HFF-Myc (cell line): Measurements from ENCODE around the gene PTPRN2.

Experiments
- DNase-seq: peaks from one replicate; pipeline ENCODE4 v3.0.0-alpha.2; 2011; ENCODE audit warnings: low read depth; ENCODE audit errors: extremely low read depth
- H3K4me3 ChIP-seq: replicated peaks from 2 replicates; pipeline ENCODE4 v1.5.1; 2011; ENCODE audit warnings: low read depth, mild to moderate bottlenecking, control low read depth, low read length
- CTCF ChIP-seq: IDR thresholded peaks from 2 replicates; pipeline ENCODE4 v1.5.1; 2012; ENCODE audit warnings: mild to moderate bottlenecking, low read depth, low read length, control low read depth; ENCODE audit errors: missing control alignments

PTPRN2 gene

DNA sequence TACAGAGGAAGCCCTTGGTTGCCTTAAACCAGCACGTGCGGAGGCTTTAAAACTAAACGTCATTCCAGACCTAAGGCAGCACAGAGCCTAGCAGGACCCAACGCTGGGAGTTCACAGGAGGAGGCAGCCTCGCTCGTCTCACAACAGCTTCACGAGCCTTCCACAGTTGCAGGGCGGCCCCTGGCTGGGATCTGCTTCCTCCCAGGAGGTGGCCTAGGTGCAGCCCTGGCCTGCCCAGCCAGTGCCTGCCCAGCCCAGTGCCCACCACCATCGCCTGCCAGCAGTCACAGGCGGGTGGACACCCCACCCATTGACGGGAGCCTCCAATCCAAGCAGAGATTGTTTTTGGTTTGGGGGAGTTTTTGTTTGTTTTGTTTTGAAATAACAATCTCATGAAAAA lies 96.5 kb downstream of the PTPRN2 start:
- no peak overlapping the region for H3K4me3 ChIP-seq
- no peak for DNase-seq
- no peak for TF ChIP-seq CTCF

DNA sequence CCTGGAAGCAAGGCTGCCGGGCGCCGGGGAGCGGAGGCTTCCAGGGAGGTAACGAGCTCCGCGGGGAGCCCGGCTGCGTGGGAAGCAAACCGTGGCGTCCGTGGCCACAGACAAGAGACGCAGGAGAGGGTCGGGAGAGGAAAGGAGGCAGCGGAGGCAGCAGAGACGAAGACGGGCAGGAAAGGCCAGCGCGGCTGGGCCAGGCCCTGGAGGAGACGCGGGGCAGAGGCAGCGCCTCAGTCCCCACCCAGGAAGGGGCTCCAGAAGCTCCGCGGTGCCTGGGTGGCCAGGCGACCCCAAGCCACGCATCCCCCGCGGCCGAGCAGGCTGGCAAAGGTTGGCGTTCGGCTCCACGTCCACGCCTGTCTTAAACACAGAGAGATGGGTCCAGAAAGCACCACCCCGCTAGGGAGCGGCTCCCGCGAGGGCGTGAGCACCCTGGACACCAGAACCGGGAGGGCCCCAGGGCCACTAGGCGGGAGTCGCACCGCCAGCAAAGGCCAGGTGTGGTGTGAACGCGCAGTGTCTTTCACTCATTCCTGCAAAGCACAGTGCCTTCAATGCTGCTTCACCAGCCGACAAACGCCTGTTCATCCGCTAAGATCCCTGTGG lies 97.3 kb downstream of the PTPRN2 start:
- TF ChIP-seq CTCF, result no peak
- no peak overlapping the region for H3K4me3 ChIP-seq
- no peak for DNase-seq

GRCh38 chr7:158489462-158490155 lies 98.0 kb downstream of the PTPRN2 start:
- no peak overlapping the region for H3K4me3 ChIP-seq
- no peak for TF ChIP-seq CTCF
- no peak for DNase-seq

- DNase-seq, result no peak
- no peak overlapping the region for H3K4me3 ChIP-seq
- TF ChIP-seq CTCF, result no peak
These were observed 99.2 kb downstream of the PTPRN2 start for GRCh38 chr7:158488181-158488971.

- DNase-seq, result no peak
- no peak for TF ChIP-seq CTCF
These were observed 99.9 kb downstream of the PTPRN2 start for GRCh38 chr7:158487631-158488151.

DNA sequence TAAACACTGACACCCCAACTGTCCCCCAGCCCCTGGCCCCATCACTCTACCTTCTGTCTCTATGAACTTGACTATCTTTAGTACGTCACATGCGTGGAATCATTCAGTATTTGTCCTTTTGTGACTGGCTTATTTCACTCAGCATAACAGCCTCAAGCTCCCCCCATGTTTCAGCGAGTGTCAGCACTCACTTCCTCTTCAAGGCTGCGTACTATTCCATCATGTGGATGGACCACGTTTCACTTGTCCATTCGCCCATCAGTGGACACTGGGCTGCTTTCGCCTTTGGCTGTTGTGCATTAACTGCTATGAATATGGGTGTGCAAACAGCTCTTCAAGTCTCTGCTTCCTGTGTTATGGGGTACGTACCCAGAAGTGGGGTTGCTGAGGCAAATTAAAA lies 100.7 kb downstream of the PTPRN2 start:
- H3K4me3 ChIP-seq, result no peak overlapping the region
- no peak for DNase-seq
- no peak for TF ChIP-seq CTCF

More at GRCh38 chr7:158487631-158488151, 99.9 kb downstream of the PTPRN2 start:
- no peak overlapping the region for H3K4me3 ChIP-seq
